Measurements from ENCODE around the gene NFYC. TPM values are rescaled to one million over a fixed set of nuclear protein-coding genes. Genes with fewer than 3 reads are reported as not detected.

Gene NFYC
- total RNA-seq, 2 donors from 2014 or later, result 43.6 to 59.0 TPM

- TF ChIP-seq, protein P1, sequence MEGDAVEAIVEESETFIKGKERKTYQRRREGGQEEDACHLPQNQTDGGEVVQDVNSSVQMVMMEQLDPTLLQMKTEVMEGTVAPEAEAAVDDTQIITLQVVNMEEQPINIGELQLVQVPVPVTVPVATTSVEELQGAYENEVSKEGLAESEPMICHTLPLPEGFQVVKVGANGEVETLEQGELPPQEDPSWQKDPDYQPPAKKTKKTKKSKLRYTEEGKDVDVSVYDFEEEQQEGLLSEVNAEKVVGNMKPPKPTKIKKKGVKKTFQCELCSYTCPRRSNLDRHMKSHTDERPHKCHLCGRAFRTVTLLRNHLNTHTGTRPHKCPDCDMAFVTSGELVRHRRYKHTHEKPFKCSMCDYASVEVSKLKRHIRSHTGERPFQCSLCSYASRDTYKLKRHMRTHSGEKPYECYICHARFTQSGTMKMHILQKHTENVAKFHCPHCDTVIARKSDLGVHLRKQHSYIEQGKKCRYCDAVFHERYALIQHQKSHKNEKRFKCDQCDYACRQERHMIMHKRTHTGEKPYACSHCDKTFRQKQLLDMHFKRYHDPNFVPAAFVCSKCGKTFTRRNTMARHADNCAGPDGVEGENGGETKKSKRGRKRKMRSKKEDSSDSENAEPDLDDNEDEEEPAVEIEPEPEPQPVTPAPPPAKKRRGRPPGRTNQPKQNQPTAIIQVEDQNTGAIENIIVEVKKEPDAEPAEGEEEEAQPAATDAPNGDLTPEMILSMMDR (conservative IDR thresholded peaks at IDR 0.05), result no peak
- H3K36me3 ChIP-seq (ENCODE audit: control insufficient read depth, insufficient read depth, low read length), result no peaks in the 10 kb centered on the region
- H3K4me3 ChIP-seq (ENCODE audit: low read length), result no peak overlapping the region
- no peak overlapping the region for H3K27ac ChIP-seq (ENCODE audit: low read depth, low read length)
- no peaks in the 10 kb centered on the region for H3K4me1 ChIP-seq (ENCODE audit: control insufficient read depth, insufficient read depth, low read length)
- H3K27ac Mint-ChIP-seq, result no peak overlapping the region
- H3K27me3 ChIP-seq (ENCODE audit: control insufficient read depth, insufficient read depth, low read length, poor library complexity, severe bottlenecking), result no peaks in the 10 kb centered on the region
- H3K4me3 Mint-ChIP-seq, result no peak overlapping the region
- no peak for DNase-seq
- no peaks in the 10 kb centered on the region for H3K9me3 Mint-ChIP-seq
- peaks cover 23% of the 10 kb centered on the region for H3K27me3 Mint-ChIP-seq (ENCODE audit: insufficient read depth)
- H3K4me1 Mint-ChIP-seq, result peaks cover 4% of the 10 kb centered on the region
- no peaks in the 10 kb centered on the region for H3K36me3 Mint-ChIP-seq (ENCODE audit: low read depth)
- H3K9me3 ChIP-seq (ENCODE audit: control insufficient read depth, low read length), result no peaks in the 10 kb centered on the region
- 83 to 94% methylated on average over 2 to 3 of the region's 3 CpGs for WGBS, 2 experiments (ENCODE audit: insufficient coverage in 1 of 2, insufficient read length in 1 of 2)
- no peak overlapping the region for H3K9ac ChIP-seq (ENCODE audit: extremely low read depth, low read length, poor library complexity, severe bottlenecking)
These were observed 111.9 kb downstream of the NFYC start for GRCh38 chr1:40803447-40803846.

- Histone ChIP-seq H3K9me3 (ENCODE audit: control insufficient read depth, low read length) (no peaks in the 10 kb centered on the region), H3K36me3 (ENCODE audit: control insufficient read depth, insufficient read depth, low read length) (no peaks in the 10 kb centered on the region), H3K4me3 (ENCODE audit: low read length) (no peak overlapping the region), H3K27me3 (ENCODE audit: control insufficient read depth, insufficient read depth, low read length, poor library complexity, severe bottlenecking) (no peaks in the 10 kb centered on the region), H3K9ac (ENCODE audit: extremely low read depth, low read length, poor library complexity, severe bottlenecking) (no peak overlapping the region), H3K27ac (ENCODE audit: low read depth, low read length) (no peak overlapping the region), H3K4me1 (ENCODE audit: control insufficient read depth, insufficient read depth, low read length) (no peaks in the 10 kb centered on the region)
- Mint-ChIP-seq H3K36me3 (ENCODE audit: low read depth) (no peaks in the 10 kb centered on the region), H3K27ac (no peak overlapping the region), H3K27me3 (ENCODE audit: insufficient read depth) (peaks cover 23% of the 10 kb centered on the region), H3K4me3 (no peak overlapping the region), H3K9me3 (no peaks in the 10 kb centered on the region), H3K4me1 (peaks cover 4% of the 10 kb centered on the region)
- TF ChIP-seq, protein P1 (conservative IDR thresholded peaks at IDR 0.05), result no peak
- WGBS, 2 experiments (ENCODE audit: insufficient coverage in 1 of 2, insufficient read length in 1 of 2), result 69 to 83% methylated on average over 2 of the region's 2 CpGs
- DNase-seq, result no peak
These were observed 112.4 kb downstream of the NFYC start for GRCh38 chr1:40803902-40804301.

DNA sequence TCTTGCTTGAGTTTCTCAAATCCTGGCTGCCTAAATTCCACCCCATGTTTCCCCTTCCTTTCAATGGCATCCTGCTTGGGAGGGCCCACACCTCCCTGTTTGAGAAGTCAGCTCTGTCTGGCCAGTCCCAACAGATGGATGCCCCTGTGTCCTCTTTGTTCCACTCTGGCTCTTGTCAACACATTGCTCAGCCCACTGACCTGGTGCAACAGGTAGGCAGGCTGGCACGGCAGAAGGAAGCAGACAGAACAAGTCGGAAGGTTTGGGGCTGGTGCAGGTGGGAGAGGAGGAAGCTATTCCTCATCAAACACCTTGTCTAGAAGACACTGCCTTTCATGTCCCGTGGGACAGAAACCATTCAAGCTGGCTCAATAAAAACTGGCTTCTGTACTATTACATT lies 114.7 kb downstream of the NFYC start:
- no peak overlapping the region for H3K27ac ChIP-seq (ENCODE audit: low read depth, low read length)
- Mint-ChIP-seq H3K9me3 (no peaks in the 10 kb centered on the region), H3K27me3 (ENCODE audit: insufficient read depth) (peaks cover 12% of the 10 kb centered on the region), H3K4me1 (peaks cover 4% of the 10 kb centered on the region), H3K27ac (no peak overlapping the region), H3K4me3 (no peak overlapping the region), H3K36me3 (ENCODE audit: low read depth) (no peaks in the 10 kb centered on the region)
- H3K4me1 ChIP-seq (ENCODE audit: control insufficient read depth, insufficient read depth, low read length), result no peaks in the 10 kb centered on the region
- no peaks in the 10 kb centered on the region for H3K36me3 ChIP-seq (ENCODE audit: control insufficient read depth, insufficient read depth, low read length)
- WGBS, 2 experiments (ENCODE audit: insufficient coverage in 1 of 2, insufficient read length in 1 of 2), result 93% methylated on average over 3 of the region's 3 CpGs; no CpG with 5 or more reads in 1 of the 2 experiments
- TF ChIP-seq, protein P1 (conservative IDR thresholded peaks at IDR 0.05), result no peak
- no peak for DNase-seq
- H3K9me3 ChIP-seq (ENCODE audit: control insufficient read depth, low read length), result no peaks in the 10 kb centered on the region
- no peak overlapping the region for H3K4me3 ChIP-seq (ENCODE audit: low read length)
- no peak overlapping the region for H3K9ac ChIP-seq (ENCODE audit: extremely low read depth, low read length, poor library complexity, severe bottlenecking)
- H3K27me3 ChIP-seq (ENCODE audit: control insufficient read depth, insufficient read depth, low read length, poor library complexity, severe bottlenecking), result no peaks in the 10 kb centered on the region
